Neural cell (in vitro differentiated cells): ENCODE results near the gene RNF217.

Source experiments
- CTCF ChIP-seq: fragments of 450-650 bp; IDR thresholded peaks from 2 replicates; pipeline ENCODE4 v1.5.1; 2014; ENCODE audit warnings: antibody characterized with exemption, mild to moderate bottlenecking, moderate library complexity; ENCODE audit not compliant: poor library complexity, severe bottlenecking
- EZH2 ChIP-seq: fragments of 200-600, 300-800 bp; shearing (Covaris generic), sonication (generic); IDR thresholded peaks from 2 replicates; pipeline ENCODE4 v1.6.1; 2014; ENCODE audit warnings: antibody characterized with exemption, low read length, borderline replicate concordance, mild to moderate bottlenecking; ENCODE audit not compliant: insufficient read depth, poor library complexity, severe bottlenecking
- POLR2AphosphoS5 ChIP-seq: IDR thresholded peaks from 2 replicates; pipeline ENCODE4 v1.6.1; 2012
- REST ChIP-seq: IDR thresholded peaks from 2 replicates; pipeline ENCODE4 v1.6.1; 2012; ENCODE audit warnings: borderline replicate concordance
- SMC3 ChIP-seq: fragments of 450-650 bp; conservative IDR thresholded peaks from 2 replicates; pipeline ENCODE4 v1.6.1; 2014; ENCODE audit warnings: antibody characterized with exemption, mild to moderate bottlenecking, moderate library complexity; ENCODE audit not compliant: poor library complexity
- TAF1 ChIP-seq: IDR thresholded peaks from 2 replicates; pipeline ENCODE4 v1.6.1; 2012; ENCODE audit warnings: low read depth

GRCh38 chr6:125123468-125124048, 161.3 kb downstream of the RNF217 start:
- TF ChIP-seq CTCF (no peak), POLR2AphosphoS5 (no peak), EZH2 (no peak), TAF1 (no peak), REST (no peak), SMC3 (no peak)
